CD4-positive, alpha-beta T cell (primary cell): ENCODE results near the gene COX10. TPM values are rescaled to one million over a fixed set of nuclear protein-coding genes. Genes with fewer than 3 reads are reported as not detected.

Experiments used
- ATAC-seq: fragments of 200-7000 bp; cut with Tn5 transposase; one replicate; pipeline ENCODE4 v1.10.0; 2022; ENCODE audit warnings: mild to moderate bottlenecking; ENCODE audit not compliant: poor library complexity
- CTCF ChIA-PET: fragments of 350-600 bp; sonication (Branson Sonifier 250); formaldehyde crosslinking; loops from one replicate; lab custom pipeline; 2021; ENCODE audit warnings: antibody characterized with exemption, inconsistent platforms; lab: Charles Lee
- POLR2A ChIA-PET: fragments of 350-600 bp; sonication (Branson Sonifier 250); formaldehyde crosslinking; loops from one replicate; lab custom pipeline; 2021; ENCODE audit warnings: antibody characterized with exemption, inconsistent platforms; lab: Charles Lee
- DNase-seq, 14 experiments: peaks; one replicate each; pipeline ENCODE4 v3.0.0-alpha.2; 2013 to 2020; ENCODE audit warnings: mixed read lengths in 2 of 14
- H3K27ac ChIP-seq, 2 donors: one replicate each; pipeline versions ENCODE4 v1.5.1 to v1.7.0; 2013; ENCODE audit warnings: low read length in 2 of 2, low read depth in 1 of 2, mild to moderate bottlenecking in 1 of 2
- H3K27me3 ChIP-seq, 2 experiments: 1 replicate in 1 of 2; 2 replicates in 1 of 2; pipeline versions ENCODE4 v1.6.1 to v1.7.0; 2013; ENCODE audit warnings: low read length in 2 of 2, control low read depth in 1 of 2, mild to moderate bottlenecking in 1 of 2, moderate library complexity in 1 of 2; ENCODE audit not compliant: insufficient read depth in 2 of 2, control insufficient read depth in 1 of 2
- H3K36me3 ChIP-seq: one replicate; pipeline ENCODE4 v1.6.1; 2013; ENCODE audit warnings: low read length, control low read depth; ENCODE audit not compliant: insufficient read depth
- H3K4me1 ChIP-seq: one replicate; pipeline ENCODE4 v1.6.1; 2013; ENCODE audit warnings: low read length, control low read depth; ENCODE audit not compliant: insufficient read depth
- H3K4me3 ChIP-seq: one replicate; pipeline ENCODE4 v1.5.1; 2013; ENCODE audit warnings: mild to moderate bottlenecking, low read length, moderate library complexity
- H3K9me3 ChIP-seq, 2 experiments: 1 replicate in 1 of 2; 2 replicates in 1 of 2; pipeline versions ENCODE4 v1.6.1 to v1.7.0; 2013; ENCODE audit warnings: low read length in 2 of 2, mild to moderate bottlenecking in 2 of 2, control low read depth in 1 of 2, moderate library complexity in 1 of 2; ENCODE audit not compliant: control insufficient read depth in 1 of 2, insufficient read depth in 1 of 2
- H3K27ac Mint-ChIP-seq: one replicate; pipeline ENCODE4 v1.8.0; 2020; ENCODE audit warnings: mixed read lengths
- H3K27me3 Mint-ChIP-seq: one replicate; pipeline ENCODE4 v1.8.0; 2021; ENCODE audit warnings: mixed read lengths
- H3K36me3 Mint-ChIP-seq: one replicate; pipeline ENCODE4 v1.8.0; 2021; ENCODE audit warnings: low read depth, mixed read lengths
- H3K4me1 Mint-ChIP-seq: one replicate; pipeline ENCODE4 v1.8.0; 2021; ENCODE audit warnings: low read depth, mixed read lengths
- H3K4me3 Mint-ChIP-seq: one replicate; pipeline ENCODE4 v1.8.0; 2020; ENCODE audit warnings: mild to moderate bottlenecking, mixed read lengths
- H3K9me3 Mint-ChIP-seq: one replicate; pipeline ENCODE4 v1.8.0; 2020; ENCODE audit warnings: mixed read lengths
- CTCF ChIP-seq: fragments of 200-600 bp; IDR thresholded peaks from one replicate; pipeline ENCODE4 v1.8.0; 2022; ENCODE audit warnings: antibody characterized with exemption, mild to moderate bottlenecking
- intact Hi-C, 2 experiments: fragments of 100-400 bp; cut with DNase I in 1 of 2; cut with micrococcal nuclease in 1 of 2; formaldehyde crosslinking; loops; one replicate each; pipeline versions ENCODE4 v1.15.1 to v1.9.0; 2023 to 2025; cut with DNase I, micrococcal nuclease
- total RNA-seq, 174 experiments: library from RNA in 2 of 174; stranded (reverse) in 2 of 174; gene quantifications; one replicate each; pipeline ENCODE4 v1.2.3 and lab custom pipeline; 2021 to 2026

COX10 gene
- total RNA-seq, 2 experiments from 2014 or later, result 9.1 to 9.9 TPM

GRCh38 chr17:14157822-14158221, 88.5 kb downstream of the COX10 start:
- Mint-ChIP-seq H3K9me3 (no peaks in the 10 kb centered on the region), H3K4me3 (no peak overlapping the region), H3K36me3 (peaks cover 19% of the 10 kb centered on the region), H3K27ac (no peak overlapping the region), H3K4me1 (peaks cover 36% of the 10 kb centered on the region), H3K27me3 (no peaks in the 10 kb centered on the region)
- H3K27me3 ChIP-seq, result no peaks in the 10 kb centered on the region
- DNase-seq, result no peak
- ChIA-PET CTCF (no interaction called here), POLR2A (no interaction called here)
- intact Hi-C loops, result no loop called here
- no peak for TF ChIP-seq CTCF
- H3K27ac ChIP-seq, result no peak overlapping the region
- H3K9me3 ChIP-seq, result no peaks in the 10 kb centered on the region
- H3K4me3 ChIP-seq, result no peak overlapping the region
- H3K4me1 ChIP-seq, result no peaks in the 10 kb centered on the region
- no peaks in the 10 kb centered on the region for H3K36me3 ChIP-seq
- no peak for ATAC-seq

GRCh38 chr17:14158707-14159106, 89.4 kb downstream of the COX10 start:
- TF ChIP-seq CTCF, result no peak
- CTCF ChIA-PET, result no interaction called here
- ATAC-seq (no peak), DNase-seq (no peak)
- Mint-ChIP-seq H3K4me3 (no peak overlapping the region), H3K27me3 (no peaks in the 10 kb centered on the region), H3K36me3 (peaks cover 18% of the 10 kb centered on the region), H3K4me1 (peaks cover 30% of the 10 kb centered on the region), H3K9me3 (no peaks in the 10 kb centered on the region), H3K27ac (no peak overlapping the region)
- Histone ChIP-seq H3K27me3 (no peaks in the 10 kb centered on the region), H3K4me3 (no peak overlapping the region), H3K9me3 (no peaks in the 10 kb centered on the region), H3K27ac (no peak overlapping the region), H3K36me3 (no peaks in the 10 kb centered on the region), H3K4me1 (no peaks in the 10 kb centered on the region)
- intact Hi-C loops, result no loop called here
- POLR2A ChIA-PET, result no interaction called here

- H3K9me3 Mint-ChIP-seq, result no peaks in the 10 kb centered on the region
- intact Hi-C loops, result no loop called here
- TF ChIP-seq CTCF, result no peak
- peaks cover 29% of the 10 kb centered on the region for H3K4me1 Mint-ChIP-seq
- no peak for ATAC-seq
- no peaks in the 10 kb centered on the region for H3K36me3 ChIP-seq
- H3K9me3 ChIP-seq, result no peaks in the 10 kb centered on the region
- H3K4me3 Mint-ChIP-seq, result no peak overlapping the region
- peaks cover 24% of the 10 kb centered on the region for H3K36me3 Mint-ChIP-seq
- H3K4me1 ChIP-seq, result no peaks in the 10 kb centered on the region
- no peaks in the 10 kb centered on the region for H3K27me3 Mint-ChIP-seq
- no peak overlapping the region for H3K27ac Mint-ChIP-seq
- no peak for DNase-seq
- H3K27me3 ChIP-seq, result no peaks in the 10 kb centered on the region
- ChIA-PET CTCF (no interaction called here), POLR2A (interaction anchor here (1.4 kb wide), 1 partner anchor 42 kb away, joined by 5 read pairs; no protein-coding TSS in a partner anchor)
- no peak overlapping the region for H3K27ac ChIP-seq
- H3K4me3 ChIP-seq, result no peak overlapping the region
Observed at GRCh38 chr17:14161419-14161818, 92.1 kb downstream of the COX10 start.
